H1 (cell line): ENCODE results near the gene JUP. TPM values are rescaled to one million over a fixed set of nuclear protein-coding genes. Genes with fewer than 3 reads are reported as not detected.

Experiments used
- CTCF ChIA-PET: fragments of 300-600 bp; sonication (Branson Sonifier 250); formaldehyde crosslinking; loops from one replicate; lab custom pipeline; 2021; ENCODE audit not compliant: partially characterized antibody; lab: Charles Lee
- POLR2A ChIA-PET: fragments of 300-600 bp; sonication (Branson Sonifier 250); formaldehyde crosslinking; loops from one replicate; lab custom pipeline; 2021; ENCODE audit warnings: inconsistent platforms; ENCODE audit not compliant: partially characterized antibody; lab: Charles Lee
- DNase-seq, 2 experiments: peaks; one replicate each; pipeline versions ENCODE4 v3.0.0 to v3.0.0-alpha.2; 2010 to 2022; ENCODE audit warnings: low spot score in 2 of 2, low read depth in 1 of 2, mixed read lengths in 1 of 2
- FAIRE-seq: peaks from 2 replicates; lab custom pipeline; 2011; peaks lifted over from hg19 to GRCh38; lab: Jason Lieb, UNC
- H2AFZ ChIP-seq: 2 replicates; pipeline ENCODE4 v1.8.1; 2012; ENCODE audit warnings: low read length, inconsistent platforms
- H2AK5ac ChIP-seq: 2 replicates; pipeline ENCODE4 v1.6.1; 2013; ENCODE audit warnings: low read depth, low read length
- H2BK120ac ChIP-seq: replicated peaks from 2 replicates; pipeline ENCODE3; 2013; ENCODE audit warnings: low read depth, low read length, inconsistent platforms
- H2BK12ac ChIP-seq: 2 replicates; pipeline ENCODE4 v1.6.1; 2013; ENCODE audit warnings: low read depth, low read length
- H2BK15ac ChIP-seq: 2 replicates; pipeline ENCODE4 v1.6.1; 2013; ENCODE audit warnings: low read length
- H2BK20ac ChIP-seq: 2 replicates; pipeline ENCODE4 v1.6.1; 2013; ENCODE audit warnings: low read length
- H2BK5ac ChIP-seq: 2 replicates; pipeline ENCODE4 v1.6.1; 2013; ENCODE audit warnings: low read depth, low read length
- H3K14ac ChIP-seq: 2 replicates; pipeline ENCODE4 v1.6.1; 2013; ENCODE audit warnings: inconsistent platforms; ENCODE audit not compliant: insufficient read length
- H3K18ac ChIP-seq: 2 replicates; pipeline ENCODE4 v1.6.1; 2013; ENCODE audit warnings: low read length; ENCODE audit errors: extremely low read depth
- H3K23ac ChIP-seq: 2 replicates; pipeline ENCODE4 v1.6.1; 2013; ENCODE audit warnings: inconsistent platforms; ENCODE audit not compliant: insufficient read length
- H3K23me2 ChIP-seq: 2 replicates; pipeline ENCODE4 v1.6.1; 2013; ENCODE audit warnings: low read depth, low read length
- H3K27ac ChIP-seq: 2 replicates; pipeline ENCODE4 v1.6.1; 2011; ENCODE audit warnings: low read depth, low read length, inconsistent platforms
- H3K27me3 ChIP-seq, 4 experiments: replicated peaks in 1 of 4; 1 replicate in 1 of 4; 2 replicates in 3 of 4; pipeline versions ENCODE4 v1.6.1 to v1.8.1; 2011 to 2013; ENCODE audit warnings: low read length in 3 of 4, mild to moderate bottlenecking in 3 of 4, inconsistent platforms in 2 of 4, mixed read lengths in 2 of 4, moderate library complexity in 1 of 4; ENCODE audit not compliant: control insufficient read depth in 3 of 4, insufficient read depth in 3 of 4; ENCODE audit errors: extremely low read depth in 1 of 4
- H3K36me3 ChIP-seq, 4 experiments: 2 replicates each; pipeline versions ENCODE4 v1.6.1 to v1.8.1; 2011 to 2013; ENCODE audit warnings: mild to moderate bottlenecking in 4 of 4, low read length in 3 of 4, moderate library complexity in 2 of 4, control low read depth in 1 of 4, inconsistent platforms in 1 of 4; ENCODE audit not compliant: insufficient read depth in 4 of 4, control insufficient read depth in 2 of 4
- H3K4ac ChIP-seq: replicated peaks from 2 replicates; pipeline ENCODE3; 2013; ENCODE audit warnings: low read length, low read depth, mixed read lengths, inconsistent platforms; ENCODE audit not compliant: insufficient read length
- H3K4me1 ChIP-seq, 4 experiments: replicated peaks in 1 of 4; 1 replicate in 1 of 4; 2 replicates in 3 of 4; pipeline versions ENCODE4 v1.6.1 to v1.8.1; 2011 to 2013; ENCODE audit warnings: low read length in 3 of 4, inconsistent platforms in 2 of 4, mixed read lengths in 1 of 4; ENCODE audit not compliant: insufficient read depth in 4 of 4, control insufficient read depth in 3 of 4
- H3K4me2 ChIP-seq, 2 experiments: 2 replicates each; pipeline versions ENCODE4 v1.6.1 to v1.8.1; 2011 to 2013; ENCODE audit warnings: low read depth in 2 of 2, low read length in 2 of 2, control low read depth in 1 of 2, inconsistent platforms in 1 of 2, mild to moderate bottlenecking in 1 of 2; ENCODE audit not compliant: insufficient read depth in 1 of 2
- H3K4me3 ChIP-seq, 4 experiments: fragments of 200-600, 300-600 bp in 1 of 4; sonication (generic), shearing (Covaris generic), sonication (Bioruptor Twin) in 1 of 4; 2 replicates each; pipeline versions ENCODE4 v1.5.1 to v1.8.1; 2011 to 2016; ENCODE audit warnings: low read length in 4 of 4, low read depth in 3 of 4, control low read depth in 2 of 4, inconsistent platforms in 2 of 4, mild to moderate bottlenecking in 2 of 4, mixed read lengths in 1 of 4, moderate library complexity in 1 of 4; ENCODE audit not compliant: insufficient read depth in 2 of 4; ENCODE audit errors: extremely low read depth in 1 of 4
- H3K56ac ChIP-seq: replicated peaks from 2 replicates; pipeline ENCODE3; 2013; ENCODE audit warnings: low read depth, mild to moderate bottlenecking, mixed read lengths, low read length, inconsistent platforms; ENCODE audit not compliant: insufficient read length
- H3K79me1 ChIP-seq: 2 replicates; pipeline ENCODE4 v1.6.1; 2013; ENCODE audit warnings: low read depth, low read length, control low read depth
- H3K79me2 ChIP-seq, 2 experiments: 2 replicates each; pipeline versions ENCODE4 v1.6.1 to v1.8.1; 2012 to 2013; ENCODE audit warnings: low read length in 2 of 2, mild to moderate bottlenecking in 2 of 2, inconsistent platforms in 1 of 2; ENCODE audit not compliant: insufficient read depth in 2 of 2, control insufficient read depth in 1 of 2
- H3K9ac ChIP-seq, 4 experiments: replicated peaks in 1 of 4; 1 replicate in 1 of 4; 2 replicates in 3 of 4; pipeline versions ENCODE4 v1.6.1 to v1.8.1; 2011 to 2013; ENCODE audit warnings: low read depth in 3 of 4, low read length in 3 of 4, control low read depth in 2 of 4, mild to moderate bottlenecking in 2 of 4, moderate library complexity in 2 of 4, inconsistent platforms in 1 of 4; ENCODE audit errors: extremely low read depth in 1 of 4
- H3K9me3 ChIP-seq, 2 experiments: 2 replicates each; pipeline versions ENCODE4 v1.6.1 to v1.8.1; 2012 to 2013; ENCODE audit warnings: mild to moderate bottlenecking in 2 of 2, moderate library complexity in 2 of 2, control low read depth in 1 of 2, inconsistent platforms in 1 of 2, low read depth in 1 of 2, low read length in 1 of 2, mixed read lengths in 1 of 2; ENCODE audit not compliant: insufficient read depth in 2 of 2
- H4K20me1 ChIP-seq, 2 experiments: replicated peaks in 1 of 2; 2 replicates each; pipeline versions ENCODE3 to v1.8.1; 2011 to 2013; ENCODE audit warnings: inconsistent platforms in 2 of 2, low read length in 2 of 2, mild to moderate bottlenecking in 1 of 2; ENCODE audit not compliant: insufficient read depth in 2 of 2, control insufficient read depth in 1 of 2
- H4K5ac ChIP-seq: 2 replicates; pipeline ENCODE4 v1.6.1; 2013; ENCODE audit warnings: low read length, low read depth, mixed read lengths, inconsistent platforms; ENCODE audit not compliant: insufficient read length
- H4K8ac ChIP-seq: 2 replicates; pipeline ENCODE4 v1.8.0; 2013; ENCODE audit warnings: mild to moderate bottlenecking, moderate library complexity, low read length, inconsistent platforms; ENCODE audit not compliant: insufficient read depth; ENCODE audit errors: extremely low read depth
- H4K91ac ChIP-seq: replicated peaks from 2 replicates; pipeline ENCODE3; 2013; ENCODE audit warnings: low read length, mixed read lengths, inconsistent platforms; ENCODE audit not compliant: insufficient read length
- BRCA1 ChIP-seq: IDR thresholded peaks from 2 replicates; pipeline ENCODE4 v1.6.1; 2012; ENCODE audit warnings: low read depth, low read length, improper control_type of control experiment
- CEBPB ChIP-seq: IDR thresholded peaks from 2 replicates; pipeline ENCODE4 v1.6.1; 2012; ENCODE audit warnings: low read depth, low read length
- CHD1 ChIP-seq: IDR thresholded peaks from 2 replicates; pipeline ENCODE4 v1.6.1; 2012; ENCODE audit warnings: low read depth, low read length, improper control_type of control experiment
- CHD2 ChIP-seq: IDR thresholded peaks from 2 replicates; pipeline ENCODE4 v1.6.1; 2012; ENCODE audit warnings: low read length, improper control_type of control experiment
- EGR1 ChIP-seq: IDR thresholded peaks from 2 replicates; pipeline ENCODE4 v1.6.1; 2011; ENCODE audit warnings: low read depth, low read length, borderline replicate concordance
- EZH2 ChIP-seq: fragments of 200-600 bp; sonication (generic); IDR thresholded peaks from 2 replicates; pipeline ENCODE4 v1.7.1; 2012; ENCODE audit warnings: low read depth, mild to moderate bottlenecking, moderate library complexity, low read length, inconsistent platforms; ENCODE audit not compliant: severe bottlenecking
- GTF2F1 ChIP-seq: IDR thresholded peaks from 2 replicates; pipeline ENCODE4 v1.6.1; 2012; ENCODE audit warnings: low read depth, low read length, improper control_type of control experiment, borderline replicate concordance
- HDAC2 ChIP-seq, 2 experiments: fragments of 300-600 bp in 1 of 2; sonication (generic) in 1 of 2; IDR thresholded peaks; 2 replicates each; pipeline ENCODE4 v1.6.1; 2011 to 2012; ENCODE audit warnings: low read depth in 2 of 2, low read length in 2 of 2, mild to moderate bottlenecking in 2 of 2, moderate library complexity in 2 of 2, borderline replicate concordance in 1 of 2, inconsistent platforms in 1 of 2
- NRF1 ChIP-seq: IDR thresholded peaks from 2 replicates; pipeline ENCODE4 v1.6.1; 2011; ENCODE audit warnings: mild to moderate bottlenecking, low read depth, low read length, improper control_type of control experiment
- POLR2A ChIP-seq, 2 experiments: IDR thresholded peaks; 1 replicate in 1 of 2; 2 replicates in 1 of 2; pipeline ENCODE4 v1.6.1; 2011; ENCODE audit warnings: low read depth in 2 of 2, low read length in 2 of 2, mild to moderate bottlenecking in 2 of 2; ENCODE audit errors: control extremely low read depth in 1 of 2
- POU5F1 ChIP-seq: IDR thresholded peaks from 2 replicates; pipeline ENCODE4 v1.6.1; 2011; ENCODE audit warnings: low read depth, mild to moderate bottlenecking, low read length, moderate library complexity
- SAP30 ChIP-seq: fragments of 300-600 bp; sonication (generic); IDR thresholded peaks from 2 replicates; pipeline ENCODE4 v1.7.1; 2012; ENCODE audit warnings: low read length, moderate library complexity, mild to moderate bottlenecking, inconsistent platforms; ENCODE audit not compliant: insufficient read depth, insufficient replicate concordance
- SIRT6 ChIP-seq: IDR thresholded peaks from one replicate; pipeline ENCODE4 v1.7.1; 2012; ENCODE audit warnings: low read length, inconsistent platforms
- SIX5 ChIP-seq: IDR thresholded peaks from 2 replicates; pipeline ENCODE4 v1.6.1; 2011; ENCODE audit warnings: mild to moderate bottlenecking, low read depth, low read length
- polyA plus RNA-seq, 7 experiments: library from polyadenylated mRNA; depleted of rRNA in 3 of 7; stranded (reverse) in 5 of 7; unstranded in 2 of 7; fragments of >200 nt in 5 of 7; fragments of 200-250 nt in 2 of 7; gene quantifications; 1 replicate in 5 of 7; 2 replicates in 1 of 7; 4 replicates in 1 of 7; pipeline versions ENCODE4 v1.2.1 to v1.2.3, GENCODE V29; 2011 to 2013; ENCODE audit warnings: missing spikeins in 2 of 7, mixed read lengths in 2 of 7
- total RNA-seq: library from RNA; stranded (reverse); fragmentation: NEBNext Ultra II Directional; extraction: Animal tissue kit (Norgen Biotek cat#: 25700); gene quantifications from 2 replicates; pipeline ENCODE4 v1.2.1, GENCODE V29; 2021
- TF ChIP-seq, protein P1 (sequence below): IDR thresholded peaks from 2 replicates; pipeline ENCODE4 v1.6.1; 2012; ENCODE audit warnings: inconsistent platforms

JUP gene
- total and polyA plus RNA-seq, 2 of the 8 experiments (the other 6 are each of a cell fraction or from before 2014, with no cell fraction given): 62.8 to 102 TPM

GRCh38 chr17:41766135-41766534, 20.4 kb downstream of the JUP start:
- Histone ChIP-seq H2BK20ac (no peak overlapping the region), H3K14ac (no peak overlapping the region), H3K4ac (no peak overlapping the region), H4K91ac (no peak overlapping the region), H3K4me3 (no peak overlapping the region), H3K56ac (no peak overlapping the region), H2BK12ac (no peak overlapping the region), H3K27me3 (no peaks in the 10 kb centered on the region), H2BK120ac (no peak overlapping the region), H4K20me1 (peaks cover 2 to 19% of the 10 kb centered on the region in 2 experiments), H4K8ac (no peak overlapping the region), H3K79me2 (no peaks in the 10 kb centered on the region), H3K4me2 (no peak overlapping the region), H4K5ac (no peak overlapping the region), H2AFZ (no peak overlapping the region), H3K27ac (no peak overlapping the region), H3K4me1 (no peaks in the 10 kb centered on the region), H3K23ac (no peak overlapping the region), H3K18ac (no peak overlapping the region), H2AK5ac (no peak overlapping the region), H3K79me1 (peaks cover 1% of the 10 kb centered on the region; the same call in 1 of the 2 replicates), H3K23me2 (no peaks in the 10 kb centered on the region), H3K9ac (no peak overlapping the region), H2BK5ac (no peak overlapping the region), H2BK15ac (no peak overlapping the region), H3K36me3 (peaks cover 29 to 75% (median 61%) of the 10 kb centered on the region in 4 experiments), H3K9me3 (no peaks in the 10 kb centered on the region)
- ChIA-PET POLR2A (interaction anchor here (1.4 to 2.0 kb wide), 2 partner anchors 12 to 20 kb away, joined by 5 to 7 read pairs; partner anchors contain the start of gene JUP), CTCF (interaction anchor here (0.7 to 1.8 kb wide), 2 partner anchors 35 to 36 kb away, joined by 3 to 4 read pairs; no protein-coding TSS in a partner anchor)
- TF ChIP-seq SIRT6 (no peak), CHD2 (no peak), CEBPB (no peak), CHD1 (no peak), SAP30 (no peak), NRF1 (no peak), HDAC2 (IDR thresholded peaks at IDR 0.05; ENCODE audit: borderline replicate concordance in 1 of 2, low read depth in 2 of 2, low read length in 2 of 2) (no peak), GTF2F1 (no peak), EGR1 (no peak), BRCA1 (no peak), SIX5 (no peak), EZH2 (no peak), POLR2A (IDR thresholded peaks at IDR 0.05; ENCODE audit: control extremely low read depth in 1 of 2, low read depth in 2 of 2, low read length in 2 of 2) (no peak), POU5F1 (no peak)
- TF ChIP-seq, protein P1, sequence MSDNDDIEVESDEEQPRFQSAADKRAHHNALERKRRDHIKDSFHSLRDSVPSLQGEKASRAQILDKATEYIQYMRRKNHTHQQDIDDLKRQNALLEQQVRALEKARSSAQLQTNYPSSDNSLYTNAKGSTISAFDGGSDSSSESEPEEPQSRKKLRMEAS: no peak
- DNase-seq (no peak), FAIRE-seq (no peak)
